Neural cell (in vitro differentiated cells): ENCODE results near the gene MON1A. TPM values are rescaled to one million over a fixed set of nuclear protein-coding genes. Genes with fewer than 3 reads are reported as not detected.
"Not testable (repeated sequence)": the region's sequence is repeated elsewhere in the genome, so short reads cannot be mapped to it uniquely, and the experiment has no call there.

ENCODE experiments used
- H2AFZ ChIP-seq: fragments of 200-600, 300-800 bp; sonication (generic), shearing (Covaris generic); 2 replicates; pipeline ENCODE4 v1.6.0; 2014; ENCODE audit warnings: low read depth, mild to moderate bottlenecking, antibody characterized with exemption, low read length, moderate library complexity
- H3F3A ChIP-seq: fragments of 200-600 bp; shearing (Covaris generic); 2 replicates; pipeline ENCODE4 v1.6.1; 2016; ENCODE audit warnings: mild to moderate bottlenecking, moderate library complexity, mixed read lengths, antibody characterized with exemption, low read length; ENCODE audit not compliant: insufficient read depth, poor library complexity, severe bottlenecking
- H3K27ac ChIP-seq: fragments of 200-600, 300-800 bp; sonication (generic), shearing (Covaris generic); 2 replicates; pipeline ENCODE4 v1.5.1; 2014; ENCODE audit warnings: mild to moderate bottlenecking, low read length, moderate library complexity
- H3K27me3 ChIP-seq: fragments of 300-800, 200-600 bp; sonication (generic), shearing (Covaris generic); 2 replicates; pipeline ENCODE4 v1.6.0; 2014; ENCODE audit warnings: mild to moderate bottlenecking, low read depth, low read length, moderate library complexity; ENCODE audit not compliant: insufficient read depth
- H3K36me3 ChIP-seq: fragments of 300-800, 200-600 bp; sonication (generic), shearing (Covaris generic); 2 replicates; pipeline ENCODE4 v1.5.1; 2014; ENCODE audit warnings: mild to moderate bottlenecking, antibody characterized with exemption, low read length, moderate library complexity; ENCODE audit not compliant: insufficient read depth
- H3K4me2 ChIP-seq: fragments of 300-800, 200-600 bp; sonication (generic), shearing (Covaris generic); 2 replicates; pipeline ENCODE4 v1.6.0; 2014; ENCODE audit warnings: mild to moderate bottlenecking, low read length
- H3K4me3 ChIP-seq: fragments of 300-800, 200-600 bp; sonication (generic), shearing (Covaris generic); 2 replicates; pipeline ENCODE4 v1.5.1; 2014; ENCODE audit warnings: mild to moderate bottlenecking, low read length, moderate library complexity
- H3K79me2 ChIP-seq: fragments of 200-600 bp; shearing (Covaris generic); replicated peaks from 2 replicates; pipeline ENCODE4 v1.6.0; 2014; ENCODE audit warnings: mild to moderate bottlenecking, low read length, moderate library complexity; ENCODE audit not compliant: insufficient read depth
- H3K9ac ChIP-seq: fragments of 300-800, 200-600 bp; sonication (generic), shearing (Covaris generic); 2 replicates; pipeline ENCODE4 v1.6.1; 2016; ENCODE audit warnings: mild to moderate bottlenecking, low read length, mixed read lengths
- H3K9me2 ChIP-seq: fragments of 200-600 bp; shearing (Covaris generic); 2 replicates; pipeline ENCODE4 v1.6.1; 2016; ENCODE audit warnings: mild to moderate bottlenecking, low read length, mixed read lengths; ENCODE audit not compliant: insufficient read depth
- H3K9me3 ChIP-seq: fragments of 200-600, 300-800 bp; sonication (generic), shearing (Covaris generic); 2 replicates; pipeline ENCODE4 v1.6.1; 2016; ENCODE audit warnings: mild to moderate bottlenecking, mixed run types, low read length, moderate library complexity, mixed read lengths
- H4K20me1 ChIP-seq: fragments of 200-600 bp; shearing (Covaris generic); 2 replicates; pipeline ENCODE4 v1.6.1; 2016; ENCODE audit warnings: mild to moderate bottlenecking, mixed run types; ENCODE audit not compliant: insufficient read depth
- CTCF ChIP-seq: fragments of 450-650 bp; IDR thresholded peaks from 2 replicates; pipeline ENCODE4 v1.5.1; 2014; ENCODE audit warnings: antibody characterized with exemption, mild to moderate bottlenecking, moderate library complexity; ENCODE audit not compliant: poor library complexity, severe bottlenecking
- EP300 ChIP-seq: fragments of 450-650 bp; conservative IDR thresholded peaks from 2 replicates; pipeline ENCODE4 v1.6.1; 2014; ENCODE audit warnings: antibody characterized with exemption, mild to moderate bottlenecking, moderate library complexity; ENCODE audit not compliant: poor library complexity, severe bottlenecking
- EZH2 ChIP-seq: fragments of 200-600, 300-800 bp; shearing (Covaris generic), sonication (generic); IDR thresholded peaks from 2 replicates; pipeline ENCODE4 v1.6.1; 2014; ENCODE audit warnings: antibody characterized with exemption, low read length, borderline replicate concordance, mild to moderate bottlenecking; ENCODE audit not compliant: insufficient read depth, poor library complexity, severe bottlenecking
- MXI1 ChIP-seq: fragments of 450-650 bp; conservative IDR thresholded peaks from 2 replicates; pipeline ENCODE4 v1.6.1; 2014; ENCODE audit warnings: antibody characterized with exemption, mild to moderate bottlenecking; ENCODE audit not compliant: poor library complexity, severe bottlenecking
- POLR2AphosphoS5 ChIP-seq: IDR thresholded peaks from 2 replicates; pipeline ENCODE4 v1.6.1; 2012
- RAD21 ChIP-seq: fragments of 450-650 bp; conservative IDR thresholded peaks from 2 replicates; pipeline ENCODE4 v1.6.1; 2014; ENCODE audit warnings: antibody characterized with exemption, mild to moderate bottlenecking, moderate library complexity
- REST ChIP-seq: IDR thresholded peaks from 2 replicates; pipeline ENCODE4 v1.6.1; 2012; ENCODE audit warnings: borderline replicate concordance
- SMC3 ChIP-seq: fragments of 450-650 bp; conservative IDR thresholded peaks from 2 replicates; pipeline ENCODE4 v1.6.1; 2014; ENCODE audit warnings: antibody characterized with exemption, mild to moderate bottlenecking, moderate library complexity; ENCODE audit not compliant: poor library complexity
- TAF1 ChIP-seq: IDR thresholded peaks from 2 replicates; pipeline ENCODE4 v1.6.1; 2012; ENCODE audit warnings: low read depth
- polyA plus RNA-seq: library from polyadenylated mRNA; depleted of rRNA; stranded (reverse); fragments of >200 nt; gene quantifications from 2 replicates; pipeline ENCODE4 v1.2.3, GENCODE V29; 2014

The MON1A gene
- polyA plus RNA-seq, 1 donor from 2014 or later: 35.4 TPM

GRCh38 chr3:49906073-49906743 lies 23.4 kb downstream of the MON1A start:
- H3K9me2 ChIP-seq: no peaks in the 10 kb centered on the region
- TF ChIP-seq CTCF: peak; percentile 85
- no peak for TF ChIP-seq POLR2AphosphoS5
- no peak for TF ChIP-seq REST
- peak; percentile 93 for TF ChIP-seq SMC3
- no peak for TF ChIP-seq MXI1
- TF ChIP-seq EP300: no peak
- peak; percentile 87 for TF ChIP-seq RAD21
- no peak for TF ChIP-seq TAF1
- TF ChIP-seq EZH2: no peak
- no peaks in the 10 kb centered on the region for H3K27me3 ChIP-seq
- H3F3A ChIP-seq: no peaks in the 10 kb centered on the region
- no peaks in the 10 kb centered on the region for H3K79me2 ChIP-seq
- H3K27ac ChIP-seq: no peak overlapping the region
- H3K4me3 ChIP-seq: no peak overlapping the region
- no peaks in the 10 kb centered on the region for H4K20me1 ChIP-seq
- H3K4me2 ChIP-seq: no peak overlapping the region
- H3K9ac ChIP-seq: no peak overlapping the region
- no peak overlapping the region for H2AFZ ChIP-seq
- H3K36me3 ChIP-seq: no peaks in the 10 kb centered on the region
- H3K9me3 ChIP-seq: no peaks in the 10 kb centered on the region

- not testable (repeated sequence) for H4K20me1 ChIP-seq, H3K4me2 ChIP-seq, H3K9ac ChIP-seq, H3K9me2 ChIP-seq, H3K9me3 ChIP-seq, H2AFZ ChIP-seq, H3K27me3 ChIP-seq, H3K36me3 ChIP-seq, H3F3A ChIP-seq, H3K79me2 ChIP-seq, H3K4me3 ChIP-seq, H3K27ac ChIP-seq
Observed at GRCh38 chr3:49904448-49904847, 25.2 kb downstream of the MON1A start.
